H1 (cell line): ENCODE measurements around the gene STXBP6.

ENCODE experiments used
- EZH2 ChIP-seq: fragments of 200-600 bp; sonication (generic); IDR thresholded peaks from 2 replicates; pipeline ENCODE4 v1.7.1; 2012; ENCODE audit warnings: low read depth, mild to moderate bottlenecking, moderate library complexity, low read length, inconsistent platforms; ENCODE audit not compliant: severe bottlenecking
- HDAC6 ChIP-seq: IDR thresholded peaks from one replicate; pipeline ENCODE4 v1.7.1; 2012; ENCODE audit warnings: low read depth, mild to moderate bottlenecking, inconsistent platforms, low read length, moderate library complexity
- POLR2A ChIP-seq, 2 experiments: IDR thresholded peaks; 1 replicate in 1 of 2; 2 replicates in 1 of 2; pipeline ENCODE4 v1.6.1; 2011; ENCODE audit warnings: low read depth in 2 of 2, low read length in 2 of 2, mild to moderate bottlenecking in 2 of 2; ENCODE audit errors: control extremely low read depth in 1 of 2
- POLR2AphosphoS5 ChIP-seq: IDR thresholded peaks from 2 replicates; pipeline ENCODE4 v1.6.1; 2011; ENCODE audit warnings: low read depth, low read length

GRCh38 chr14:25055992-25056687 lies 6.2 kb upstream of the STXBP6 start:
- TF ChIP-seq POLR2AphosphoS5 (no peak), POLR2A (IDR thresholded peaks at IDR 0.05; ENCODE audit: control extremely low read depth in 1 of 2, low read depth in 2 of 2, low read length in 2 of 2) (no peak), EZH2 (no peak), HDAC6 (no peak)
